ENCODE results near the gene SNAPC5.
"Not testable (repeated sequence)": the region's sequence is repeated elsewhere in the genome, so short reads cannot be mapped to it uniquely, and the experiment has no call there.

Gene SNAPC5

GRCh38 chr15:66514586-66514985 lies 17.0 kb upstream of the SNAPC5 start:
- TF ChIP-seq CTCF (IDR thresholded peaks at IDR 0.05; ENCODE audit: low read depth, low read length) = no peak
- no peak for DNase-seq (ENCODE audit: extremely low read depth, low read depth)

GRCh38 chr15:66508293-66508883 lies 10.8 kb upstream of the SNAPC5 start:
- no peak for TF ChIP-seq CTCF (IDR thresholded peaks at IDR 0.05; ENCODE audit: low read depth, low read length)
- no peak for DNase-seq (ENCODE audit: extremely low read depth, low read depth)

GRCh38 chr15:66505818-66506217 lies 8.3 kb upstream of the SNAPC5 start:
- no peak for DNase-seq (ENCODE audit: extremely low read depth, low read depth)
- TF ChIP-seq CTCF (IDR thresholded peaks at IDR 0.05; ENCODE audit: low read depth, low read length) = no peak

GRCh38 chr15:66505430-66505811 lies 7.9 kb upstream of the SNAPC5 start:
- no peak for TF ChIP-seq CTCF (IDR thresholded peaks at IDR 0.05; ENCODE audit: low read depth, low read length)
- no peak for DNase-seq (ENCODE audit: extremely low read depth, low read depth)

- DNase-seq (ENCODE audit: extremely low read depth, low read depth) = peak; percentile 82
- no peak for TF ChIP-seq CTCF (IDR thresholded peaks at IDR 0.05; ENCODE audit: low read depth, low read length)
Measured at GRCh38 chr15:66504563-66505429, 7.2 kb upstream of the SNAPC5 start, which contains the start of the genes RPL4 and ZWILCH. TSS of gene RPL4 (minus strand) at chr15:66504855. CDS start at chr15:66504790, 65 bp downstream. TSS of gene ZWILCH (plus strand) at chr15:66505326. CDS start at chr15:66505339, 13 bp downstream.

- DNase-seq (ENCODE audit: extremely low read depth, low read depth) = no peak
- TF ChIP-seq CTCF (IDR thresholded peaks at IDR 0.05; ENCODE audit: low read depth, low read length) = no peak
Measured at GRCh38 chr15:66503780-66504562, 6.4 kb upstream of the SNAPC5 start.

- not testable (repeated sequence) for DNase-seq (ENCODE audit: extremely low read depth, low read depth)
Measured at GRCh38 chr15:66503041-66503648, 5.6 kb upstream of the SNAPC5 start.
